Raji (cell line): ENCODE data around the gene NFE2.

ENCODE experiments used
- POLR2A ChIP-seq: IDR thresholded peaks from 2 replicates; pipeline ENCODE4 v1.6.1; 2011; ENCODE audit warnings: low read depth, low read length, control low read depth; ENCODE audit not compliant: insufficient read depth

The NFE2 gene

GRCh38 chr12:54300732-54301427 lies at the start of gene NFE2:
Gene NFE2, minus strand, starts transcription at chr12:54301015. Its CDS starts 5,767 bp downstream, at chr12:54295248.
- no peak for TF ChIP-seq POLR2A

DNA sequence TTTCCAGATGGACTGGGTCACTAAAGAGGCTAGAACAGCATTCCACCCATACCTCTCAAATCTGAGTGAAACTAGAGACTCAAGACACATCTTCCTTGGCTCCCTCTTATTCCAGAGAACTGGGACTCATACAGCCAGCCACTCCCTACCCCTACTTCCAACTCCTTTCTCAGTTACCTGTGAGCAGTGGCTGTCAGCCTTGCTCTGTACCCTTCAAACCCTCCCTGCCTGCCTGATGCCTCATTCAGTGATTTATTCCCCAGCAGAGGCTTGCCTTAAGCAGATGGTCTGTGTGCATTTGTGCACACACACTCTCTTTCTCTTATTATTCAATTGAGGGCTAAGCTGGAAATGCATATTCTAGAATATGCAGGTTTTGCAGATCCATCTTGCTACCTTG lies 48.9 kb upstream of the NFE2 start:
- TF ChIP-seq POLR2A = no peak

- TF ChIP-seq POLR2A = no peak
These were observed 48.2 kb upstream of the NFE2 start for GRCh38 chr12:54349036-54349435.

DNA sequence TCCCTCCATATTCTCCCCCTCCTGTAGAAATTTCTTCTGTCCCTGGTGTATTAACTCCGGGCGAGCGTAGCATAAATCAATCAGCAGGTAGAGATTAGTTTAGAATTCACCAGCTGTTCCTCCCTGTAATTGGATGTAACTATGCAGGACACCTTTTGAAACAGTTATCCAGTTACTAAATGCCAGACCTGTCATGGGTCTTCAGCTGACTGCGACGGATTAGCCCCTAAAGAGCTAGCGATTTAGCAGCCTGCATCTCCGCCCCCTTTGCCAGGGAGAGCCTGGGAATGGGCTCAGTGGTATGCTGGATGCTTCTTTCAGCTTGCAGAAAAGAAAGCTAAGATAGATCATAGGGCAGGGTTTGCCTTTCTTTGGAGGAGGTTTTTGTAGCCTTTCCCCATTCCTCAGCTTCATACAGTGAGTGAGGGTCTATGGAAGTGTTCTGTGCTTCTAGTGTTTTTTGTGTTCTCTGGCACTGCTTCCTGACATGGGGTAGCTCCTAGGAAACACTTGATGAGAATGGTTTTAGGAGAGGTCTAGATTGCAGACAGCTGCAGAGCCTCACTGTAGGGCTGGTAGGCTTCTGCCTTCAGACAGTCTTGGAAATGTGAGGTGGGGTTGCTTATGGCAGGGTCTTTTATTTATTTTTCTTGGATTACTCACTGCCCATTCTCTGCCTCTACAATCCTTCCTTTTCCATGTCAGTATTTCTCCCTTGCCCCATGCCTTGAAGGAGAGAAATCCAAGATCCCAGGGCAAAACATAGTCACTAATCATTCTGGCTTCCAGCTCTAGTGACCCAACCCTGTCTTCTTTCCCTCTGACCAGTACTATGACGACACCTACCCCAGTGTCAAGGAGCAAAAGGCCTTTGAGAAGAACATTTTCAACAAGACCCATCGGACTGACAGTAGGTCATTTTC lies 40.8 kb upstream of the NFE2 start:
- no peak for TF ChIP-seq POLR2A

- no peak for TF ChIP-seq POLR2A
These were observed 40.0 kb upstream of the NFE2 start for GRCh38 chr12:54340846-54341245.

- TF ChIP-seq POLR2A = no peak
These were observed 38.0 kb upstream of the NFE2 start for GRCh38 chr12:54338698-54339296.

DNA sequence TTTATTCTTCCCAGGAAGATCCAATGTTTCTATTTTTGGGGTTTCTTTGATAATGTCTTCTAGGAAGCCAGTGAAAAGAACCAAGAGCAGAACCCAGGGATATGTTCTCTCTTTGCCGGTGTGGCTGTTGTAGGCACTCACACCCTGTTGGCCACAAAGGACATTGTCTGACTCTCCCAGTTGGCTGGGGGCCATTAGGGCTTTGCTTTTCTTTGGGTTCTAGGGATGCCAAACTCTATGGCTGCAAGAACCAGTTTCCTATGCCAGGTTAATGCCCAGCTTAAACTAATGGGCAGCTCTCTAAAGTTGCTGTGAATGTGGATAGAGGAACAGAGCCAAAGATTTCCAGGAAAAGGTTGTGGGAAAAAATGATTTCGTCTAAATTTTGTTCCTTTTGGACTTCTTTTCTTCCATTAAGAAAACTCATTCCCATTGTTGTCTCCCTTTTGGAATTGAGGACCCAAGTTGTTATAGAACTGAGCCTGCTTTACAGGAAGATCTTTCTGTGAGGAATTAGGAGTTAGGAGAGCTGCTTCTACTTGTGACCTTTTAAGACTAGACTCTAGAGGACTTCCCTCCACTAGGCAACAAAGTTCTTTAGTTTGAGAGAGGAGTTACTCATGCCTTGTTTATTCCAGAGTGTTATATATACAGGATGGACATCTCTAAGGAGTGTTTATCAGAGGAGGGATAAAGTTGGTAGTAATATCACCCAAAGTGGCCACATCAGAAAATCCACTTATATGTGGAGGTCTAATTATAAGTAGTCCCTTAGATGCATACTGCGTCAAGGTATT lies 37.2 kb upstream of the NFE2 start:
- TF ChIP-seq POLR2A = no peak

GRCh38 chr12:54337280-54337842 lies 36.5 kb upstream of the NFE2 start:
- no peak for TF ChIP-seq POLR2A

GRCh38 chr12:54333420-54334034 lies 32.7 kb upstream of the NFE2 start:
- no peak for TF ChIP-seq POLR2A

- no peak for TF ChIP-seq POLR2A
These were observed 30.6 kb upstream of the NFE2 start for GRCh38 chr12:54331461-54331860.

GRCh38 chr12:54330442-54330841 lies 29.6 kb upstream of the NFE2 start:
- TF ChIP-seq POLR2A = no peak

GRCh38 chr12:54329759-54330158 lies 28.9 kb upstream of the NFE2 start:
- TF ChIP-seq POLR2A = no peak

DNA sequence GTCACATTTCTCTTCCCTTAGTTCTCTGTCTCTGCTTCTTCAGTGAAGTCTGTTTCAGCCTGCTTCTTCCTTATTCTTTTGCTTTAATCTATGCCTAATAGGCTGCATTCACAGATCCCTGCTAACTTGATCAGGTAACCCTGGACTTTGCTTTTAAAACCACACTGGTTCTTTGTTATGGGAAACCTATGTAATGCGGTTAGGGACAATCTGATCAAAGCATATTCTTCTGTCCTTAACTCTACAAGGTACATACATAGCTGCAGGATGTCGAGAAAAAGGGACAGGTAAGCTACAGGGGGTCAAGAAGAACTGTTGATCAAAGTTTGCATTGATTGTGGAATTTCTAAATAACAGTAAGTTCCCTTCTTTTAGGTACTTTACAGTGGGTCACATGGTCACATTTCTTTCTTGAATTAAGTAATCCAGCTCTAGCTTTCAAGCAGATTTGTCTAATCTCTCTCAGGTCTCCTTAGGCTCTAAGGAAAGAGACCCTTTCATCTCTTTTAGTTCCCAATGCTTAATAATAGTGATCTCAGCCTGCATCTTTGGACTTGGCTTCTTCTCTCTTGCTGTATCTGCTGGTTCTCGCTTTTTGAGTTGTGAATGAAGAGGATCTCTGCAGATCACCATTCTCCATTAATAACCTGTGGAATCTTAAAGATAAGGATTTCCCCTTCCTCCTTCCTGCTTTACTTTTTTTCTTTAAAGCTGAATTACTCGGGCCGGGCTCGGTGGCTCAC lies 28.0 kb upstream of the NFE2 start:
- TF ChIP-seq POLR2A = no peak
